WI38 (cell line): ENCODE results near the gene OSBPL2.

ENCODE experiments used
- H3K4me3 ChIP-seq: 2 replicates; pipeline ENCODE4 v1.5.1; 2011; ENCODE audit warnings: low read depth, mild to moderate bottlenecking, control low read depth, low read length
- CTCF ChIP-seq: IDR thresholded peaks from 2 replicates; pipeline ENCODE4 v1.5.1; 2012; ENCODE audit warnings: low read depth, mild to moderate bottlenecking, control low read depth, low read length

Gene OSBPL2

GRCh38 chr20:62232770-62233645 is 5.3 kb upstream of the OSBPL2 start:
- no peak for TF ChIP-seq CTCF
- H3K4me3 ChIP-seq = no peak overlapping the region

- H3K4me3 ChIP-seq = no peak overlapping the region
- no peak for TF ChIP-seq CTCF
Measured at GRCh38 chr20:62233684-62234083, 4.6 kb upstream of the OSBPL2 start.

GRCh38 chr20:62234339-62234738 is 4.0 kb upstream of the OSBPL2 start:
- TF ChIP-seq CTCF = no peak
- no peak overlapping the region for H3K4me3 ChIP-seq

- H3K4me3 ChIP-seq = no peak overlapping the region
- TF ChIP-seq CTCF = no peak
Measured at GRCh38 chr20:62235001-62235776, 3.1 kb upstream of the OSBPL2 start.

GRCh38 chr20:62235777-62236157 is 2.6 kb upstream of the OSBPL2 start:
- no peak overlapping the region for H3K4me3 ChIP-seq
- no peak for TF ChIP-seq CTCF

GRCh38 chr20:62236200-62236599 is 2.1 kb upstream of the OSBPL2 start:
- no peak for TF ChIP-seq CTCF
- no peak overlapping the region for H3K4me3 ChIP-seq
